HG03139 (cell line): ENCODE results near the gene TACC2.

ENCODE experiments used
- ATAC-seq: cut with Tn5 transposase; IDR thresholded peaks from one replicate; pipeline ENCODE4 v1.9.1; 2021; ENCODE audit not compliant: unreplicated experiment

Gene TACC2

GRCh38 chr10:122162671-122163173, 173.8 kb downstream of the TACC2 start:
- no peak for ATAC-seq

- no peak for ATAC-seq
These were observed 174.4 kb downstream of the TACC2 start for GRCh38 chr10:122163174-122164022.

GRCh38 chr10:122164023-122164601, 175.1 kb downstream of the TACC2 start:
- ATAC-seq = no peak

- no peak for ATAC-seq
These were observed 176.0 kb downstream of the TACC2 start for GRCh38 chr10:122164815-122165483.

GRCh38 chr10:122165484-122166276, 176.7 kb downstream of the TACC2 start:
- no peak for ATAC-seq

GRCh38 chr10:122168101-122168500, 179.1 kb downstream of the TACC2 start:
- no peak for ATAC-seq

- ATAC-seq = no peak
These were observed 179.8 kb downstream of the TACC2 start for GRCh38 chr10:122168598-122169394.

- no peak for ATAC-seq
These were observed 181.8 kb downstream of the TACC2 start for GRCh38 chr10:122170802-122171201.

- no peak for ATAC-seq
These were observed 182.5 kb downstream of the TACC2 start for GRCh38 chr10:122171302-122172075.

GRCh38 chr10:122172361-122173008, 183.5 kb downstream of the TACC2 start:
- ATAC-seq = no peak

GRCh38 chr10:122173337-122173736, 184.4 kb downstream of the TACC2 start:
- ATAC-seq = no peak

GRCh38 chr10:122173766-122174435, 184.9 kb downstream of the TACC2 start:
- ATAC-seq = no peak

- no peak for ATAC-seq
These were observed 187.6 kb downstream of the TACC2 start for GRCh38 chr10:122176232-122177213.

- no peak for ATAC-seq
These were observed 189.7 kb downstream of the TACC2 start for GRCh38 chr10:122178655-122179054.

- no peak for ATAC-seq
These were observed 192.2 kb downstream of the TACC2 start for GRCh38 chr10:122181041-122181732.

GRCh38 chr10:122181876-122182275, 192.9 kb downstream of the TACC2 start:
- ATAC-seq = no peak

- ATAC-seq = no peak
These were observed 193.3 kb downstream of the TACC2 start for GRCh38 chr10:122182308-122182707.
